GM12875 (cell line): ENCODE measurements around the gene ENOSF1.

ENCODE experiments used
- H3K4me3 ChIP-seq: one replicate; pipeline ENCODE4 v1.5.1; 2011; ENCODE audit warnings: low read depth, low read length, control low read depth
- CTCF ChIP-seq: IDR thresholded peaks from 2 replicates; pipeline ENCODE4 v1.5.1; 2011; ENCODE audit warnings: low read depth, mild to moderate bottlenecking, control low read depth, inconsistent platforms, low read length, moderate library complexity, borderline replicate concordance; ENCODE audit not compliant: insufficient read depth

Gene ENOSF1

GRCh38 chr18:647304-647703, 65.1 kb downstream of the ENOSF1 start:
- no peak overlapping the region for H3K4me3 ChIP-seq
- no peak for TF ChIP-seq CTCF

GRCh38 chr18:644395-645004, 67.9 kb downstream of the ENOSF1 start:
- no peak for TF ChIP-seq CTCF
- no peak overlapping the region for H3K4me3 ChIP-seq

- H3K4me3 ChIP-seq: no peak overlapping the region
- TF ChIP-seq CTCF: no peak
These were observed 71.2 kb downstream of the ENOSF1 start for GRCh38 chr18:641224-641623.

GRCh38 chr18:635171-635570, 77.3 kb downstream of the ENOSF1 start:
- no peak for TF ChIP-seq CTCF
- H3K4me3 ChIP-seq: no peak overlapping the region

- H3K4me3 ChIP-seq: no peak overlapping the region
- TF ChIP-seq CTCF: no peak
These were observed 77.8 kb downstream of the ENOSF1 start for GRCh38 chr18:634551-635045.

GRCh38 chr18:631560-631959, 80.9 kb downstream of the ENOSF1 start:
- H3K4me3 ChIP-seq: no peak overlapping the region
- no peak for TF ChIP-seq CTCF
